ENCODE results near the gene GRK5.

GRCh38 chr10:119296703-119297102 lies 89.3 kb downstream of the GRK5 start:
- TF ChIP-seq CTCF (IDR thresholded peaks at IDR 0.05; ENCODE audit: low read depth, low read length), result no peak
- TF ChIP-seq EZH2phosphoT487 (IDR thresholded peaks at IDR 0.05; ENCODE audit: low read depth), result no peak

All from OCI-LY3 (cell line).